MM.1S (cell line): ENCODE results near the gene IQGAP2.

ENCODE experiments used
- DNase-seq: peaks from one replicate; pipeline ENCODE4 v3.0.0-alpha.2; 2015
- H2AFZ ChIP-seq: fragments of 300-600 bp; sonication (generic); 2 replicates; pipeline ENCODE4 v1.6.0; 2016; ENCODE audit warnings: antibody characterized with exemption, low read length
- H3F3A ChIP-seq: fragments of 300-600 bp; sonication (generic); 2 replicates; pipeline ENCODE4 v1.6.1; 2016; ENCODE audit warnings: mild to moderate bottlenecking, antibody characterized with exemption, low read length, moderate library complexity, mixed read lengths; ENCODE audit not compliant: insufficient read depth
- H3K27ac ChIP-seq: fragments of 300-600 bp; sonication (generic); 2 replicates; pipeline ENCODE4 v1.5.1; 2016; ENCODE audit warnings: mild to moderate bottlenecking, low read length
- H3K27me3 ChIP-seq: fragments of 300-600 bp; sonication (generic); replicated peaks from 2 replicates; pipeline ENCODE4 v1.6.0; 2016; ENCODE audit warnings: low read length; ENCODE audit not compliant: insufficient read depth
- H3K36me3 ChIP-seq: fragments of 300-600 bp; sonication (generic); replicated peaks from 2 replicates; pipeline ENCODE4 v1.6.1; 2016; ENCODE audit warnings: mild to moderate bottlenecking, low read length, mixed read lengths; ENCODE audit not compliant: insufficient read depth
- H3K4me1 ChIP-seq: fragments of 300-600 bp; sonication (generic); 2 replicates; pipeline ENCODE4 v1.6.1; 2016; ENCODE audit warnings: low read length, mixed read lengths
- H3K4me2 ChIP-seq: fragments of 300-600 bp; sonication (generic); 2 replicates; pipeline ENCODE4 v1.6.0; 2016; ENCODE audit warnings: low read depth, low read length
- H3K4me3 ChIP-seq: fragments of 300-600 bp; sonication (generic); 2 replicates; pipeline ENCODE4 v1.5.1; 2016; ENCODE audit warnings: low read length, mixed read lengths
- H3K79me2 ChIP-seq: fragments of 300-600 bp; sonication (generic); 2 replicates; pipeline ENCODE4 v1.6.1; 2016; ENCODE audit warnings: mixed run types, low read length, mixed read lengths
- H3K9ac ChIP-seq: fragments of 300-600 bp; sonication (generic); 2 replicates; pipeline ENCODE4 v1.6.1; 2016; ENCODE audit warnings: low read length, mixed read lengths
- H3K9me2 ChIP-seq: fragments of 300-600 bp; sonication (generic); replicated peaks from 2 replicates; pipeline ENCODE4 v1.6.1; 2016; ENCODE audit warnings: mild to moderate bottlenecking, low read length, mixed read lengths; ENCODE audit not compliant: insufficient read depth
- H3K9me3 ChIP-seq: fragments of 300-600 bp; sonication (generic); replicated peaks from 2 replicates; pipeline ENCODE4 v1.6.1; 2016; ENCODE audit warnings: mild to moderate bottlenecking, low read length, mixed read lengths; ENCODE audit not compliant: insufficient read depth
- H4K20me1 ChIP-seq: fragments of 300-600 bp; sonication (generic); 2 replicates; pipeline ENCODE4 v1.6.1; 2016; ENCODE audit warnings: mild to moderate bottlenecking, low read length, moderate library complexity, mixed read lengths; ENCODE audit not compliant: insufficient read depth
- EZH2 ChIP-seq: fragments of 300-600 bp; sonication (generic); optimal IDR thresholded peaks from 2 replicates; pipeline ENCODE3; 2017; ENCODE audit warnings: low read depth, mild to moderate bottlenecking, antibody characterized with exemption, low read length, mixed read lengths
- EZH2phosphoT487 ChIP-seq: fragments of 300-600 bp; sonication (generic); IDR thresholded peaks from 2 replicates; pipeline ENCODE4 v1.6.1; 2018; ENCODE audit warnings: antibody characterized with exemption, low read length
- TF ChIP-seq, protein P1 (sequence below): fragments of 300-600 bp; sonication (generic); IDR thresholded peaks from 2 replicates; pipeline ENCODE4 v1.5.1; 2016; ENCODE audit warnings: antibody characterized with exemption, low read length, mixed read lengths

The IQGAP2 gene

DNA sequence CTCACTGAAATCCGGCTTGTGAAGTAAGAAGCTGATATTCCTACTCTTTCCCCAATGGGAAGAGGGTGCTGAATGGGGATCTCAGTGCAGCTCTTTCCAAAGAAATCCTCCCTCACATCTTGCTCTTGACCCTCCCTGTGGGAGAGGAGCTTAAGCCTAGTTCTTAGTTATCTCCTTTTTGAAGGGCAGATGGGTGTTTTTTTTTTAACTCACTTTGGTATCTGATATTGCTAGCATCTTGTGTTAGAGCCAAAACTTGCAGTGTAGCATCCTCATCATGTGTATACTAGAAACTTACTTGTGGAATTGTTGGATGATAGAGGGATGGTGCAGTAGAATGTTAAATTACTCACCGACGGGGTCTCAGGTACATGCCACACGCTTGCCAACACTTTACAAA is 129.9 kb downstream of the IQGAP2 start:
- Histone ChIP-seq H3K27me3 (no peaks in the 10 kb centered on the region), H3F3A (no peaks in the 10 kb centered on the region), H3K36me3 (no peaks in the 10 kb centered on the region), H3K9me2 (no peaks in the 10 kb centered on the region), H3K4me1 (no peaks in the 10 kb centered on the region), H3K9ac (no peak overlapping the region), H3K79me2 (peaks cover 43% of the 10 kb centered on the region), H4K20me1 (no peaks in the 10 kb centered on the region), H3K27ac (no peak overlapping the region), H2AFZ (no peak overlapping the region), H3K9me3 (no peaks in the 10 kb centered on the region), H3K4me3 (no peak overlapping the region), H3K4me2 (no peak overlapping the region)
- DNase-seq: no peak
- TF ChIP-seq, protein P1, sequence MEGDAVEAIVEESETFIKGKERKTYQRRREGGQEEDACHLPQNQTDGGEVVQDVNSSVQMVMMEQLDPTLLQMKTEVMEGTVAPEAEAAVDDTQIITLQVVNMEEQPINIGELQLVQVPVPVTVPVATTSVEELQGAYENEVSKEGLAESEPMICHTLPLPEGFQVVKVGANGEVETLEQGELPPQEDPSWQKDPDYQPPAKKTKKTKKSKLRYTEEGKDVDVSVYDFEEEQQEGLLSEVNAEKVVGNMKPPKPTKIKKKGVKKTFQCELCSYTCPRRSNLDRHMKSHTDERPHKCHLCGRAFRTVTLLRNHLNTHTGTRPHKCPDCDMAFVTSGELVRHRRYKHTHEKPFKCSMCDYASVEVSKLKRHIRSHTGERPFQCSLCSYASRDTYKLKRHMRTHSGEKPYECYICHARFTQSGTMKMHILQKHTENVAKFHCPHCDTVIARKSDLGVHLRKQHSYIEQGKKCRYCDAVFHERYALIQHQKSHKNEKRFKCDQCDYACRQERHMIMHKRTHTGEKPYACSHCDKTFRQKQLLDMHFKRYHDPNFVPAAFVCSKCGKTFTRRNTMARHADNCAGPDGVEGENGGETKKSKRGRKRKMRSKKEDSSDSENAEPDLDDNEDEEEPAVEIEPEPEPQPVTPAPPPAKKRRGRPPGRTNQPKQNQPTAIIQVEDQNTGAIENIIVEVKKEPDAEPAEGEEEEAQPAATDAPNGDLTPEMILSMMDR: no peak
- TF ChIP-seq EZH2phosphoT487: no peak

DNA sequence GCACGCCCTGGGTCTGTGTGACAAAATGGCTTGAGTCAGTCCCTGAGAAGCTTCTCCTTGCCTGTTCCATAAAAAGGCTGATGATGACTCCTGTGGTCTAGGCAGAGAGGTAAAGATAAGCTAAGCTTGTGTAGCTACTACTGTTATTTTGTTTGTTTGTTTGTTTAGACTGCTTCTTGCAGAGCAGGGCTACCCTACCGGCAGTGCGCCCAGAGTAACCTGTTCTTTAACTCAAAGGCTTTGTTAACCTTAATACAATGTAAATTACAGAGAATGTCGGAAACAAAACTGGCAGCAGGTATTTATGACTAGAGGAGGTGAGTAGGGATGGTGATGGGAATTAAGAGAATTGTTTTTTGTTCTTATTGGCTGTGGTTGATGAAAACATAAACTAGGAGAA is 132.5 kb downstream of the IQGAP2 start:
- Histone ChIP-seq H4K20me1 (no peaks in the 10 kb centered on the region), H3K27me3 (no peaks in the 10 kb centered on the region), H3K9me3 (no peaks in the 10 kb centered on the region), H3F3A (no peaks in the 10 kb centered on the region), H3K4me1 (no peaks in the 10 kb centered on the region), H3K9me2 (no peaks in the 10 kb centered on the region), H3K36me3 (no peaks in the 10 kb centered on the region), H3K27ac (no peak overlapping the region), H2AFZ (no peak overlapping the region), H3K79me2 (peaks cover 60% of the 10 kb centered on the region), H3K4me3 (no peak overlapping the region), H3K9ac (no peak overlapping the region), H3K4me2 (no peak overlapping the region)
- TF ChIP-seq EZH2: no peak
- no peak for TF ChIP-seq EZH2phosphoT487
- TF ChIP-seq, protein P1: no peak
- no peak for DNase-seq

DNA sequence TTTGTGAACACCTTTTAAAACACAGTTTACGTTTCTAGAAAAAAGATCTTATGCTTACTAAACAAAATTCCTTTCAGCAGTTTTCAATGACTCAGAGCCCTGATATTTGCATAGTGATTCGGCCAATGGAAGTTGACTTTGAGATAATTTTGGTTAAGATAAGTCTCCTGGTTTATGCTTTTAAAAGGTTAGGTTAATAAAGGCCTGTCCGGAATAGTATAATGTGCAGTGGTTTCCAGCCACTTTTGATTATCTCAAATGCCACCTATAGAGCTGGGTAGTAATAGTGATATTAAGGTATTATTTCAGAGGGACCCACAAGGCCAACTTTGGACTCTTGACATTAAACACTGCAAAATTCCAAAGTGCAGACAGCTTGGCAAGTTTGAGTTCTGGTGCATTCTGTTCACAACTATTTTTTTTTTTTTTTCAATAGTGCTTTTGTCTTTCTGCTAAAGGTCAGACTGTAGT is 134.0 kb downstream of the IQGAP2 start:
- Histone ChIP-seq H3F3A (no peaks in the 10 kb centered on the region), H3K9me2 (no peaks in the 10 kb centered on the region), H2AFZ (no peak overlapping the region), H3K9ac (no peak overlapping the region), H3K4me3 (no peak overlapping the region), H3K4me1 (no peaks in the 10 kb centered on the region), H3K27ac (no peak overlapping the region), H3K4me2 (no peak overlapping the region), H3K79me2 (peaks cover 66% of the 10 kb centered on the region), H3K27me3 (no peaks in the 10 kb centered on the region), H4K20me1 (no peaks in the 10 kb centered on the region), H3K9me3 (no peaks in the 10 kb centered on the region), H3K36me3 (no peaks in the 10 kb centered on the region)
- TF ChIP-seq EZH2phosphoT487 (no peak), EZH2 (no peak)
- TF ChIP-seq, protein P1: no peak
- no peak for DNase-seq
